Measurements from ENCODE around the gene COL8A1. TPM values are rescaled to one million over a fixed set of nuclear protein-coding genes. Genes with fewer than 3 reads are reported as not detected.

COL8A1 gene
- total and polyA plus RNA-seq, 10 of the 15 experiments (the other 5 are each of a cell fraction or from before 2014, with no cell fraction given): 0.04 to 0.73 (median 0.10) TPM; not detected in 5

DNA sequence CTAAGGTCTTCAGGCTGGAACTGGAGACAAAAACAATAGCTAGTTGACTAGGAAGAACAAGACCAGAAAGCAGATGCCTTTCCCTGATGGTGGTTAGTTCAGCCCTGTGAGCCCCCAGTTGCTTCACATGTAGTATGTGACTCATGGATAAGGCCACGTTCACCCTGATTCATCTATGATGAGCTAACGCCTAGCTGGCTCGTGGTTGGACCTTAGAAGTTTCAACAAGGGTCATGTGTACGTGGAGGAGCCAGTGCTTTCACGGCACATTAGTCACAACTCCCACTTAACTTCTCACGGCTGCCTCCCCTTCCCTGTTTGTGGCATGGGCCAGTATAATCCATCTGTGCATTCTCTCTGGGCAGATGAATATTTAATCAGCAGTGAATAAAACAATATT, 20.6 kb downstream of the COL8A1 start (continued):
- no peak for TF ChIP-seq SKIL (IDR thresholded peaks at IDR 0.05; ENCODE audit: low read depth, poor library complexity, severe bottlenecking)
- TF ChIP-seq SPI1 (IDR thresholded peaks at IDR 0.05; ENCODE audit: borderline replicate concordance, insufficient read depth, low read depth, low read length): no peak
- TF ChIP-seq, protein P1, sequence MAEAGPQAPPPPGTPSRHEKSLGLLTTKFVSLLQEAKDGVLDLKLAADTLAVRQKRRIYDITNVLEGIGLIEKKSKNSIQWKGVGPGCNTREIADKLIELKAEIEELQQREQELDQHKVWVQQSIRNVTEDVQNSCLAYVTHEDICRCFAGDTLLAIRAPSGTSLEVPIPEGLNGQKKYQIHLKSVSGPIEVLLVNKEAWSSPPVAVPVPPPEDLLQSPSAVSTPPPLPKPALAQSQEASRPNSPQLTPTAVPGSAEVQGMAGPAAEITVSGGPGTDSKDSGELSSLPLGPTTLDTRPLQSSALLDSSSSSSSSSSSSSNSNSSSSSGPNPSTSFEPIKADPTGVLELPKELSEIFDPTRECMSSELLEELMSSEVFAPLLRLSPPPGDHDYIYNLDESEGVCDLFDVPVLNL (IDR thresholded peaks at IDR 0.05; ENCODE audit: low read depth, low read length): no peak
- TF ChIP-seq ATF3 (IDR thresholded peaks at IDR 0.05; ENCODE audit: borderline replicate concordance, extremely low read depth, low read depth, low read length): no peak
- TF ChIP-seq BACH1 (IDR thresholded peaks at IDR 0.05; ENCODE audit: borderline replicate concordance): no peak

- RAD21 ChIA-PET (ENCODE audit: unreplicated experiment): no interaction called here
- CTCF ChIA-PET: interaction anchor here (1.0 to 1.4 kb wide), 3 partner anchors 15 to 28 kb away, joined by 3 read pairs; no protein-coding TSS in a partner anchor
- Histone ChIP-seq H3K9ac (ENCODE audit: control insufficient read depth, insufficient read depth, low read length) (no peak overlapping the region), H3K4me1 (ENCODE audit: control insufficient read depth, insufficient read depth, low read length) (no peaks in the 10 kb centered on the region), H3K4me3 (no peak overlapping the region), H4K20me1 (ENCODE audit: control insufficient read depth, insufficient read depth) (no peaks in the 10 kb centered on the region), H3K27me3 (replicated peaks in 1 of 2; ENCODE audit: control insufficient read depth in 2 of 2, insufficient read depth in 2 of 2, low read length in 1 of 2) (no peaks in the 10 kb centered on the region; a peak in 1 of 4 replicates), H3K9me3 (replicated peaks; ENCODE audit: control insufficient read depth, insufficient read depth, low read length) (no peaks in the 10 kb centered on the region), H3K4me2 (ENCODE audit: control insufficient read depth, insufficient read depth) (no peak overlapping the region), H3K36me3 (ENCODE audit: control insufficient read depth in 2 of 2, insufficient read depth in 2 of 2, low read length in 1 of 2) (no peaks in the 10 kb centered on the region; a peak in 1 of 4 replicates), H3K79me2 (ENCODE audit: control insufficient read depth, insufficient read depth, low read length) (no peaks in the 10 kb centered on the region), H2AFZ (ENCODE audit: control insufficient read depth, low read depth, low read length) (no peak overlapping the region), H3K27ac (ENCODE audit: control insufficient read depth, insufficient read depth) (no peak overlapping the region)
- TF ChIP-seq TAF1 (IDR thresholded peaks at IDR 0.05; ENCODE audit: borderline replicate concordance, low read depth, low read length) (no peak), BCL11A (IDR thresholded peaks at IDR 0.05; ENCODE audit: low read depth, low read length) (no peak)
- SMC1A ChIA-PET (ENCODE audit: uncharacterized antibody, unreplicated experiment): interaction anchor here (2.3 kb wide), 1 partner anchor 16 kb away, joined by 6 read pairs; no protein-coding TSS in a partner anchor
- BruUV-seq (replicated peaks): no TSS peak
- FAIRE-seq (no peak), ATAC-seq (no peak), DNase-seq (ENCODE audit: low read depth, low spot score) (no peak)
- in situ Hi-C loops (cut with MboI): no loop called here
- POLR2A ChIA-PET: no interaction called here
- intact Hi-C loops (cut with micrococcal nuclease; ENCODE audit: unreplicated experiment): no loop called here
- WGBS (ENCODE audit: insufficient coverage, insufficient replicate concordance, low lambda C conversion rate, missing lambda C conversion rate): 34% methylated on average over 4 of the region's 4 CpGs
These were observed 21.6 kb downstream of the COL8A1 start for GRCh38 chr3:99659951-99660350.

Data from GM12878 (cell line).